ENCODE results near the gene PLAAT4. TPM values are rescaled to one million over a fixed set of nuclear protein-coding genes. Genes with fewer than 3 reads are reported as not detected.

PLAAT4 gene
- total and polyA plus RNA-seq, 2 of the 8 experiments (the other 6 are each of a cell fraction or from before 2014, with no cell fraction given): 2.8 to 4.1 TPM

- TF ChIP-seq EZH2 (IDR thresholded peaks at IDR 0.05; ENCODE audit: low read depth, low read length, severe bottlenecking) (no peak), CHD1 (IDR thresholded peaks at IDR 0.05; ENCODE audit: low read depth, low read length) (no peak), SAP30 (IDR thresholded peaks at IDR 0.05; ENCODE audit: insufficient read depth, insufficient replicate concordance, low read length) (no peak), EP300 (IDR thresholded peaks at IDR 0.05; ENCODE audit: borderline replicate concordance in 1 of 2, low read depth in 2 of 2, low read length in 2 of 2) (no peak), TAF1 (IDR thresholded peaks at IDR 0.05; ENCODE audit: low read depth, low read length) (no peak), CTCF (IDR thresholded peaks at IDR 0.05; ENCODE audit: control extremely low read depth in 1 of 3, insufficient read depth in 1 of 3, low read depth in 1 of 3, low read length in 3 of 3) (no peak)
Observed at GRCh38 chr11:63518548-63518947, 18.1 kb upstream of the PLAAT4 start (continued).

Data from H1 (cell line).